Right lobe of liver (tissue), 4 donors: ENCODE results near the gene CST4.
"Not testable (repeated sequence)": the region's sequence is repeated elsewhere in the genome, so short reads cannot be mapped to it uniquely, and the experiment has no call there.

ENCODE experiments used
- POLR2A ChIP-seq: fragments of 450-650 bp; IDR thresholded peaks from one replicate; pipeline ENCODE4 v1.6.1; 2017; ENCODE audit warnings: antibody characterized with exemption, mild to moderate bottlenecking
- TF ChIP-seq, protein P1 (sequence below), 4 donors: fragments of 200-600 bp in 3 of 4; fragments of 450-650 bp in 1 of 4; IDR thresholded peaks; one replicate each; pipeline versions ENCODE4 v1.5.1 to v1.8.0; 2016 to 2022; ENCODE audit warnings: antibody characterized with exemption in 4 of 4, mild to moderate bottlenecking in 2 of 4
- donor health status: DM: no; HTN: no; CAD: no.
- donor health status: DM: no; HTN: no; CAD: no.
- donor health status: DM: no; HTN: yes; CAD: no.

GRCh38 chr20:23711778-23712177 is 22.9 kb upstream of the CST4 start:
- not testable (repeated sequence) for TF ChIP-seq POLR2A
- TF ChIP-seq, protein P1, sequence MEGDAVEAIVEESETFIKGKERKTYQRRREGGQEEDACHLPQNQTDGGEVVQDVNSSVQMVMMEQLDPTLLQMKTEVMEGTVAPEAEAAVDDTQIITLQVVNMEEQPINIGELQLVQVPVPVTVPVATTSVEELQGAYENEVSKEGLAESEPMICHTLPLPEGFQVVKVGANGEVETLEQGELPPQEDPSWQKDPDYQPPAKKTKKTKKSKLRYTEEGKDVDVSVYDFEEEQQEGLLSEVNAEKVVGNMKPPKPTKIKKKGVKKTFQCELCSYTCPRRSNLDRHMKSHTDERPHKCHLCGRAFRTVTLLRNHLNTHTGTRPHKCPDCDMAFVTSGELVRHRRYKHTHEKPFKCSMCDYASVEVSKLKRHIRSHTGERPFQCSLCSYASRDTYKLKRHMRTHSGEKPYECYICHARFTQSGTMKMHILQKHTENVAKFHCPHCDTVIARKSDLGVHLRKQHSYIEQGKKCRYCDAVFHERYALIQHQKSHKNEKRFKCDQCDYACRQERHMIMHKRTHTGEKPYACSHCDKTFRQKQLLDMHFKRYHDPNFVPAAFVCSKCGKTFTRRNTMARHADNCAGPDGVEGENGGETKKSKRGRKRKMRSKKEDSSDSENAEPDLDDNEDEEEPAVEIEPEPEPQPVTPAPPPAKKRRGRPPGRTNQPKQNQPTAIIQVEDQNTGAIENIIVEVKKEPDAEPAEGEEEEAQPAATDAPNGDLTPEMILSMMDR (IDR thresholded peaks at IDR 0.05): not testable (repeated sequence)
